Kidney (tissue), 14 donors: ENCODE data around the gene ARPC2. TPM values are rescaled to one million over a fixed set of nuclear protein-coding genes. Genes with fewer than 3 reads are reported as not detected.

Experiments used
- DNase-seq, 5 donors: peaks; one replicate each; pipeline ENCODE4 v3.0.0-alpha.2; 2013 to 2020
- FAIRE-seq: peaks from 2 replicates; lab custom pipeline; 2012; peaks lifted over from hg19 to GRCh38; lab: Jason Lieb, UNC
- H3K27ac ChIP-seq, 2 donors: one replicate each; pipeline ENCODE4 v1.7.0; 2013; ENCODE audit warnings: low read depth in 2 of 2, low read length in 2 of 2, inconsistent platforms in 1 of 2
- H3K27me3 ChIP-seq: one replicate; pipeline ENCODE4 v1.7.1; 2013; ENCODE audit warnings: low read length, inconsistent platforms; ENCODE audit not compliant: control insufficient read depth, insufficient read depth
- H3K36me3 ChIP-seq, 3 donors: one replicate each; pipeline versions ENCODE4 v1.7.0 to v1.7.1; 2013; ENCODE audit warnings: low read length in 3 of 3, control low read depth in 1 of 3, inconsistent platforms in 1 of 3; ENCODE audit not compliant: insufficient read depth in 3 of 3, control insufficient read depth in 2 of 3
- H3K4me1 ChIP-seq, 3 donors: one replicate each; pipeline versions ENCODE4 v1.7.0 to v1.7.1; 2013; ENCODE audit warnings: low read length in 3 of 3, inconsistent platforms in 1 of 3, low read depth in 1 of 3; ENCODE audit not compliant: control insufficient read depth in 2 of 3, insufficient read depth in 2 of 3
- H3K4me3 ChIP-seq, 3 donors: one replicate each; pipeline versions ENCODE4 v1.7.0 to v1.8.1; 2013; ENCODE audit warnings: low read length in 3 of 3, control low read depth in 1 of 3, inconsistent platforms in 1 of 3
- H3K9ac ChIP-seq, 3 donors: one replicate each; pipeline versions ENCODE4 v1.7.0 to v1.7.1; 2013; ENCODE audit warnings: low read length in 3 of 3, control low read depth in 1 of 3, inconsistent platforms in 1 of 3
- H3K9me3 ChIP-seq, 3 donors: one replicate each; pipeline versions ENCODE4 v1.7.0 to v1.7.1; 2013; ENCODE audit warnings: low read length in 3 of 3, control low read depth in 1 of 3, inconsistent platforms in 1 of 3; ENCODE audit not compliant: control insufficient read depth in 2 of 3, insufficient read depth in 1 of 3
- CTCF ChIP-seq: IDR thresholded peaks from 3 replicates; pipeline ENCODE4 v1.5.1; 2012; ENCODE audit warnings: mild to moderate bottlenecking, moderate library complexity, borderline replicate concordance; ENCODE audit not compliant: insufficient read depth; ENCODE audit errors: extremely low read depth
- intact Hi-C: fragments of 100-400 bp; cut with DNase I; formaldehyde crosslinking; loops from one replicate; pipeline ENCODE4 v1.11.1; 2022
- polyA plus RNA-seq: library from polyadenylated mRNA; stranded (reverse); fragments of 350-450 nt; fragmentation: Illumina TruSeq; extraction: RNeasy Lipid Tissue Mini Kit (QIAGEN cat#74804); gene quantifications from one replicate; pipeline ENCODE4 v1.2.3, GENCODE V29; 2014; ENCODE audit warnings: low read depth, low replicate concordance; ENCODE audit not compliant: insufficient read depth
- total RNA-seq: library from RNA; stranded (reverse); fragmentation: NEBNext Ultra II Directional; extraction: Animal tissue kit (Norgen Biotek cat#: 25700); gene quantifications from one replicate; pipeline ENCODE4 v1.2.1, GENCODE V29; 2021
- donor health status: control.
- donor health status: control.
- donor health status: control.
- donor health status: control.
- donor health status: control.
- donor health status: DM: yes; HTN: yes; CAD: no.
- donor health status: Normal renal cell carcinoma (clear cell type).

The ARPC2 gene
- total and polyA plus RNA-seq, 2 donors from 2014 or later: 195 to 252 TPM

DNA sequence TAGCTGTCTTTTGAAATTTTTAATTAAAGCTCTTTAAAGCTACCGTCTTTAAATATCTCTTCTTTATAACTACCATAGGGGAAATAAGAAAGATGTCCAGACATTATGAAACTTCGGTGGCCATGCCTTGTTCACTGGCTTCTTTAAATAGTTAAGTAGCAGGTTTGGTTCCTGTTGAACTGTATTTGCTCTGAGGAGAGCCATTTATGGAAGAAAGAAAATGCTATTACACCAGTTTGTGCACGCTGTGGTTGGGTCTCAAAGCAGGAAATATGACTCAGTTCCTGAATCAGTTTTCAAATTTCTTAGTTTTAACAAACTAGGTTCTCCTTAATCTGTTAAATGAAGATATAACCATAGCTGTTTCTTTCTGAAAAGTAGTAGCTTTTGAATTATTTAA is 12.2 kb downstream of the ARPC2 start:
- Histone ChIP-seq H3K27me3 (no peaks in the 10 kb centered on the region), H3K9me3 (no peaks in the 10 kb centered on the region), H3K4me1 (peaks cover 0 to 18% (median 12%) of the 10 kb centered on the region in 3 donors), H3K27ac (peak overlapping the region in 1 of 2 donors; percentile 62), H3K9ac (no peak overlapping the region), H3K36me3 (peaks cover 4 to 33% (median 20%) of the 10 kb centered on the region in 3 donors), H3K4me3 (no peak overlapping the region)
- TF ChIP-seq CTCF: no peak
- DNase-seq (no peak), FAIRE-seq (no peak)
- intact Hi-C loops: no loop called here

- no peak for TF ChIP-seq CTCF
- H3K27me3 ChIP-seq: no peaks in the 10 kb centered on the region
- peaks cover 0 to 18% (median 12%) of the 10 kb centered on the region in 3 donors for H3K4me1 ChIP-seq
- no peak overlapping the region for H3K9ac ChIP-seq
- DNase-seq (no peak), FAIRE-seq (no peak)
- intact Hi-C loops: no loop called here
- no peak overlapping the region for H3K27ac ChIP-seq
- H3K9me3 ChIP-seq: no peaks in the 10 kb centered on the region
- H3K4me3 ChIP-seq: no peak overlapping the region
- H3K36me3 ChIP-seq: peaks cover 4 to 36% (median 19%) of the 10 kb centered on the region in 3 donors
Measured at GRCh38 chr2:218229851-218230250, 12.9 kb downstream of the ARPC2 start.

GRCh38 chr2:218230882-218231281 is 13.9 kb downstream of the ARPC2 start:
- peak; percentile 3 for TF ChIP-seq CTCF
- DNase-seq: peak in 2 of 5 donors; percentile 16 to 47
- Histone ChIP-seq H3K27ac (no peak overlapping the region), H3K4me3 (no peak overlapping the region), H3K9ac (no peak overlapping the region), H3K9me3 (no peaks in the 10 kb centered on the region), H3K27me3 (no peaks in the 10 kb centered on the region), H3K36me3 (peaks cover 7 to 43% (median 18%) of the 10 kb centered on the region in 3 donors), H3K4me1 (peaks cover 0 to 18% (median 12%) of the 10 kb centered on the region in 3 donors)
- intact Hi-C loops: no loop called here
- FAIRE-seq: no peak

DNA sequence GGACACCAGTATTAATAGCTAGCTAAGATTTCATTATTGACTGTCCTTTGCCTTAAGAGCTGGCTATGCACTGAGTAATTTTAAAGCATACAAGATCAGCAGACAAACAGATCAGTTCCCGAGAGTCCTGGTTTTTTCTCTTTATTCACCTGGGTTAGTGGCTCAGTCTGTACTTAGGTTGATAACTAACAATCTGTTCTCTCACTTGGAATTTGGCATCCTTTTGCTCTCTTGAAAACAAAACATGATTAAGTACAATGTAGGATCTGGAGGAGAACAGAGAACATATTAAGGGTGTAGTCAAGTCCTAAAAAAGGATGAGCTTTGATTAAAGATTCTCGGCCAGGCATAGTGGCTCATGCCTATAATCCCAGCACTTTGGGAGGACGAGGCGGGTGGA is 16.6 kb downstream of the ARPC2 start:
- H3K27me3 ChIP-seq: no peaks in the 10 kb centered on the region
- H3K9me3 ChIP-seq: no peaks in the 10 kb centered on the region
- no peak overlapping the region for H3K9ac ChIP-seq
- peaks cover 5 to 46% (median 13%) of the 10 kb centered on the region in 3 donors for H3K36me3 ChIP-seq
- TF ChIP-seq CTCF: no peak
- intact Hi-C loops: no loop called here
- H3K4me1 ChIP-seq: peaks cover 0 to 16% (median 12%) of the 10 kb centered on the region in 3 donors
- DNase-seq (no peak), FAIRE-seq (no peak)
- no peak overlapping the region for H3K27ac ChIP-seq
- no peak overlapping the region for H3K4me3 ChIP-seq
